GM19023 (cell line): ENCODE measurements around the gene GALNT16.

Experiments used
- ATAC-seq: cut with Tn5 transposase; IDR thresholded peaks from one replicate; pipeline ENCODE4 v1.9.1; 2021; ENCODE audit warnings: mild to moderate bottlenecking, moderate library complexity; ENCODE audit not compliant: unreplicated experiment

The GALNT16 gene

DNA sequence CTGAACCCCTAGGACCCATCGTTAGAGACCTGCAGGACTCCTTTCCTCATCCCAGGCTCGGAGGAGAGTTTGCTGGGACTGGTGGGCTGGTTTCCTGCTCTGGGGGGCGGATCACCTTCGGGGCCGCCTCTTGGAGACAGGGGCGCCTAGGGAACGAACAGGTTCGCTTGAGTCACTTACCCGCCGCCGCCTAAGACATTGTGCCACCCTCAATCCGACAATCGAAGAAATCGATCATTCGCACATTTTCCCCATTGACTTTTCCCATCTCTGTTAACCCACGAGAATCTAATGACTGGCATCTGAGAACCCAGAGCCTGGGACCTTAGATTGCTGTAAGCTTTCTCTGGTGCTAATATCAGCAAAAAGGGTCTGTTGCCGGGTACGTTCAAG is 138.9 kb downstream of the GALNT16 start:
- no peak for ATAC-seq

DNA sequence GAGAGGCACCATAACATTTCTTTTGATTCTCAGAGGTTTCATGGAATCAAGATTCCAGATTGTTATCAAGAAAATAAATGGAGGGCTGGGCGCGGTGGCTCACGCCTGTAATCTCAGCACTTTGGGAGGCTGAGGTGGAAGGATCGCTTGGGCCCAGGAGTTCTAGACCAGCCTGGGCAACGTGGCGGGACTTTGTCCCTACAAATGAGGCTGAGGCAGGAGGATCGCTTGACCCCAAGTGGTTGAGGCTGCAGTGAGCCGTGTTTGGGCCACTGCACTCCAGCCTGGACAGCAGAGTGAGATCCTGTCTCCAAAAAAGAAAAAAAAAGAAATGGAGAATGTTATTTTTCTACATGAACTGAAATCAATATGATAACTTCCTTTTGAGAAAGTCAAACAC is 139.8 kb downstream of the GALNT16 start:
- no peak for ATAC-seq

DNA sequence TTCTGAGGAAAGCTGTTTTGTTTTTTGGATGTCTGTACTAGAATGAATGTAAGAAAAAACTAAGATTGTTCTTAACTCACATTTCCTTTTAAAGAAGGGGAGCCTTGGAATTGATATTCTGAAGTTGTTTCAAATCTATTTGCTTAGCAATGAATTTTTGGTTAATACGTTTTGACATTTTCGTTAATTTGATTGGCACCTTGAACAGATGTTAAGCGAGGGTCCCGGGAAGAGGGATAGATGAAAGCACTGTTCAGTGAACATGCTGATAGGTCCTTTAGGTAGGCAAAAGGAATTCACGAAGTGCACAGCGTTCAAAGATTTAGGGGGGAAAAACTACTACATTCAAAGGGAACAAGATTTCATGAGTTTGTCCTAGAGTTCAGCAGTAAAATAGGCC is 140.2 kb downstream of the GALNT16 start:
- no peak for ATAC-seq

DNA sequence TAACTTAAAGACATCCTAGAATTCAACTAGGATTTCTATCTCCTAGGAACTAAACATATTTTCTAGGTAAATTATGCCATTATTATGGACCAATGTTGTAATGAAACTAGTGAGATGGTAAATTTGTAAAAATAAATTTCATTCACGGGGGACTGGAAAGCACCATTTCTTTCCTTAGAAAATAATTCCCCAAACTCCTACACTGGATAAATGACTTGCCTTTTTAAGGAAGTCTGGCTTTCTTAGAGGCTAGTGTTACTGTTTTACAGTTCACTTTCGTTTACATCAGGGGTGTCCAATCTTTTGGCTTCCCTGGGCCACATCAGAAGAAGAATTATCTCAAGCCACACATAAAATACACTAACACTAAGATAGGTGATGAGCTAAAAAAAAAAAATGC is 141.9 kb downstream of the GALNT16 start:
- ATAC-seq: no peak

DNA sequence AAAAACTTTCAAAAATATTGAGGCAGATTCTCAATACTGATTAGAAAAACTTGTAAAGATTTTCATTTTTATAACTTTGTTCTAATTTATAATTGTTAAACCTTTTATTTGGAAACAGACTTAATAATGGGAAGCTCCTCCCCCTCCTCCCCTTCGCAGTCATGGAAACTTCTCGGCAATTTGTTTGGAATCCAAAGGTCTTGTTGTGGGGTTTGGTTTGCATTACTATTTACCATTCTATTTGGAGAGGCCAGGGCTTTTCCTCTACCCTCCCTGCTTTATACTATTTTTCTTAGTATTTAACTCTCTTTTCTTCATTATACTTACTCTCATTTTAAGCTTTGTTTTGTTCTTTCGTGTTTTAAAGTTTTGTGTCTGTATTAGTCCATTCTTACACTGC is 144.5 kb downstream of the GALNT16 start:
- no peak for ATAC-seq

DNA sequence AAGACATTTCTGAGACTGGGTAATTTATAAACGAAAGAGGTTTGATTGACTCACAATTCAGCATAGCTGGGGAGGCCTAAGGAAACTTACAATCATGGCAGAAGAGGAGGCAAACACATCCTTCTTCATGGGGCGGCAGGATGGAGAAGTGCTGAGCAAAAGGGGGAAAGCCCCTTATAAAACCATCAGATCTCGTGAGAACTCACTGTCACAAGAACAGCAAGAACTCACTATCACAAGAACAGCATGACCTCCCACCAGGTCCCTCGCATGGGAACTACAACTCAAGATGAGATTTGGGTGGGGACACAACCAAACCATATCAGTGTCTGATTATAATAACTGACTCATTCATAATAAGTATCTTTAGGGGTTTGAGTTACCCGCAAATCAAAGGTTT is 144.9 kb downstream of the GALNT16 start:
- ATAC-seq: no peak

DNA sequence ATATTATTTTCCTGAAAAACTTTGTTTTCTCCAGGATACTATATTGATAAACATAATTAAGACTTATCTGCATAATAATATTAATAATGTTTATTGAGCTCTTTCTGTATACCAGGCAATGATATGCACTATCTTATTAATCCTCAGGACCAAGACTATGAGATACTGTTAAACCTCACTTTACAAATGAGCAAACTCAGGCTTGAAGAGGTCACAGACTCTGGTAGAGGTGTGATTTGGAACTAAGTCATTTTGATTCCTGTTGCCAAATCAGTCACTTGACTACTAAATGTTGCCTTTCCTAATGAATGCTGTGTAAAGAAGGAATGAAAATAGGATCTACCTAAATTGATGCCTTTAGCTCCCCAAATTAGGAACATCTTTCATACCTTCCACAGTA is 145.8 kb downstream of the GALNT16 start:
- ATAC-seq: no peak
